NCI-H1105 (cell line): Measurements from ENCODE around the gene RAB41.
"Not testable (repeated sequence)": the region's sequence is repeated elsewhere in the genome, so short reads cannot be mapped to it uniquely, and the experiment has no call there.

Source experiments
- DNase-seq: peaks from one replicate; lab custom pipeline; 2025; lab: John Stamatoyannopoulos, UW

Gene RAB41

GRCh38 chrX:70281951-70282350, at the start of gene RAB41:
Gene RAB41, plus strand, starts transcription at chrX:70282172. Its CDS starts 46 bp downstream, at chrX:70282218.
- no peak for DNase-seq

GRCh38 chrX:70234355-70234754, 47.6 kb upstream of the RAB41 start, which contains the start of gene AWAT1:
Gene AWAT1, plus strand, starts transcription at chrX:70234655. Its CDS starts 41 bp downstream, at chrX:70234696.
- DNase-seq: no peak

GRCh38 chrX:70240751-70241150, 41.2 kb upstream of the RAB41 start:
- DNase-seq: no peak

GRCh38 chrX:70241501-70241900, 40.5 kb upstream of the RAB41 start:
- no peak for DNase-seq

GRCh38 chrX:70243601-70244000, 38.4 kb upstream of the RAB41 start:
- DNase-seq: not testable (repeated sequence)

- no peak for DNase-seq
These were observed 37.1 kb upstream of the RAB41 start for GRCh38 chrX:70244881-70245280.

- no peak for DNase-seq
These were observed 34.7 kb upstream of the RAB41 start for GRCh38 chrX:70247252-70247651.

GRCh38 chrX:70252491-70252890, 29.5 kb upstream of the RAB41 start:
- no peak for DNase-seq

GRCh38 chrX:70253377-70254062, 28.5 kb upstream of the RAB41 start:
- DNase-seq: no peak

GRCh38 chrX:70254063-70254400, 27.9 kb upstream of the RAB41 start:
- no peak for DNase-seq

GRCh38 chrX:70254909-70255308, 27.1 kb upstream of the RAB41 start:
- DNase-seq: no peak

GRCh38 chrX:70255452-70255851, 26.5 kb upstream of the RAB41 start:
- no peak for DNase-seq

- DNase-seq: no peak
These were observed 24.3 kb upstream of the RAB41 start for GRCh38 chrX:70257423-70258288.

GRCh38 chrX:70260104-70260503, 21.9 kb upstream of the RAB41 start, which contains the start of gene P2RY4:
Gene P2RY4, minus strand, starts transcription at chrX:70260204. Its CDS starts 580 bp downstream, at chrX:70259624.
- no peak for DNase-seq

- peak; percentile 30 for DNase-seq
These were observed 18.9 kb upstream of the RAB41 start for GRCh38 chrX:70262952-70263567.

- no peak for DNase-seq
These were observed 17.2 kb upstream of the RAB41 start for GRCh38 chrX:70264784-70265183.

GRCh38 chrX:70268034-70268433, 13.9 kb upstream of the RAB41 start, which contains the start of gene ARR3:
Gene ARR3, plus strand, starts transcription at chrX:70268334. Its CDS starts 1,052 bp downstream, at chrX:70269386.
- DNase-seq: no peak

GRCh38 chrX:70274029-70274428, 7.9 kb upstream of the RAB41 start:
- DNase-seq: not testable (repeated sequence)

- no peak for DNase-seq
These were observed 2.9 kb upstream of the RAB41 start for GRCh38 chrX:70279081-70279480.

- no peak for DNase-seq
These were observed 1.4 kb upstream of the RAB41 start for GRCh38 chrX:70280573-70280972.

- DNase-seq: no peak
These were observed 7.3 kb downstream of the RAB41 start for GRCh38 chrX:70289168-70289792.
